Large intestine (tissue), 3 donors: ENCODE results near the gene SESTD1. TPM values are rescaled to one million over a fixed set of nuclear protein-coding genes. Genes with fewer than 3 reads are reported as not detected.
"Not testable (repeated sequence)": the region's sequence is repeated elsewhere in the genome, so short reads cannot be mapped to it uniquely, and the experiment has no call there.

Experiments used
- DNase-seq, 2 donors: peaks; one replicate each; pipeline versions ENCODE4 v3.0.0 to v3.0.0-alpha.2; 2013
- H3K27ac ChIP-seq: one replicate; pipeline ENCODE4 v1.5.1; 2013; ENCODE audit warnings: low read length
- H3K27me3 ChIP-seq: 2 replicates; pipeline ENCODE4 v1.6.1; 2013; ENCODE audit warnings: low read length; ENCODE audit not compliant: control insufficient read depth, insufficient read depth
- H3K36me3 ChIP-seq: 2 replicates; pipeline ENCODE4 v1.6.1; 2013; ENCODE audit warnings: low read length; ENCODE audit not compliant: control insufficient read depth, insufficient read depth
- H3K4me1 ChIP-seq: one replicate; pipeline ENCODE4 v1.6.1; 2013; ENCODE audit warnings: low read length; ENCODE audit not compliant: control insufficient read depth, insufficient read depth
- H3K4me3 ChIP-seq: one replicate; pipeline ENCODE4 v1.5.1; 2013; ENCODE audit warnings: low read length
- H3K9me3 ChIP-seq: one replicate; pipeline ENCODE4 v1.6.1; 2013; ENCODE audit warnings: mild to moderate bottlenecking, low read depth, low read length, moderate library complexity; ENCODE audit not compliant: control insufficient read depth
- WGBS: methylation state at CpG from one replicate; pipeline ENCODE4 v1.1.5; 2013; ENCODE audit warnings: low lambda C conversion rate; ENCODE audit not compliant: insufficient coverage; 5-methylcytosine and 5-hydroxymethylcytosine counted together
- polyA plus RNA-seq: library from polyadenylated mRNA; unstranded; fragments of 120-200 nt; gene quantifications from one replicate; pipeline ENCODE4 v1.2.1, GENCODE V29; 2013

SESTD1 gene
- polyA plus RNA-seq, 1 donor, result 17.6 TPM

DNA sequence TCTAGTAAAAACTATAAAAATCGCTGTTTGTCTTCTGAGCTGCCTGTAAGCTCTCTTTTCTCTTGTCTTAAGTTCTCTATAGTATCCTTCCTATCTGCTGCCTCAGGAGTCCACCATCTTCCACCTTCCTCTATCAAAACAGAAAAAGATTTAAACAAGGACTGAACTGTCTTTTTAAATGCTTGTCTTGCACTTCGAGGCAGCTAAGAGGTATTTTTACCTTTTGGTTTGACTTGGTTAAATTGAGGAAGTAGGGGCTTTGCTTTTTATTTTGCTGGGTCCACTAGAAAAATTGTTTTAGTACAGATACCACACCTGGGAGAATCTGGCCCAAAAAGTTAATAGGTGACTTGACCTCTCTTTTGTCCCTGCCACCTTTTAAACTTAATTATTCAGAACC, 12.2 kb downstream of the SESTD1 start:
- WGBS, result 100% methylated on average over 1 of the region's 2 CpGs
- H3K4me1 ChIP-seq, result no peaks in the 10 kb centered on the region
- no peaks in the 10 kb centered on the region for H3K27me3 ChIP-seq
- no peaks in the 10 kb centered on the region for H3K36me3 ChIP-seq
- H3K27ac ChIP-seq, result no peak overlapping the region
- DNase-seq, result no peak
- H3K4me3 ChIP-seq, result no peak overlapping the region
- no peaks in the 10 kb centered on the region for H3K9me3 ChIP-seq

DNA sequence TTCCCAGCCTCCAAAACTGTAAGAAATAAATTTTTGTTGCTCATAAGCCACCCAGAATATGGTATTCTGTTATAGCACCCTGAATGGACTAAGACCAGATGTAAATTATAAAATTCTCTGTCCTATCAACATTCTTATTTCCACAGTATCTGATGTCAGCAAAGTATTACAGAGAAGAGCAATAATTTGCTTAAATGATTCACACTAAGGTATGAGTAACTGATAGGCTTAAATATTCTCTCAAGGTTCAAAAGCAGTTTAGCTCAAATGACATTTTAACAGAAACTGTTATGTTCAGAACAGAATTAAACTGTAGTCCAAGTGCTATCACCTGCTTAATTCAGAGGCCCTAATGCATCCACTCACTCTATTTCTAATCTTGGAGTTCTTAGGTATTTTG, 12.8 kb downstream of the SESTD1 start:
- Histone ChIP-seq H3K9me3 (no peaks in the 10 kb centered on the region), H3K36me3 (no peaks in the 10 kb centered on the region), H3K27ac (no peak overlapping the region), H3K4me3 (no peak overlapping the region), H3K27me3 (no peaks in the 10 kb centered on the region), H3K4me1 (no peaks in the 10 kb centered on the region)
- DNase-seq, result no peak

DNA sequence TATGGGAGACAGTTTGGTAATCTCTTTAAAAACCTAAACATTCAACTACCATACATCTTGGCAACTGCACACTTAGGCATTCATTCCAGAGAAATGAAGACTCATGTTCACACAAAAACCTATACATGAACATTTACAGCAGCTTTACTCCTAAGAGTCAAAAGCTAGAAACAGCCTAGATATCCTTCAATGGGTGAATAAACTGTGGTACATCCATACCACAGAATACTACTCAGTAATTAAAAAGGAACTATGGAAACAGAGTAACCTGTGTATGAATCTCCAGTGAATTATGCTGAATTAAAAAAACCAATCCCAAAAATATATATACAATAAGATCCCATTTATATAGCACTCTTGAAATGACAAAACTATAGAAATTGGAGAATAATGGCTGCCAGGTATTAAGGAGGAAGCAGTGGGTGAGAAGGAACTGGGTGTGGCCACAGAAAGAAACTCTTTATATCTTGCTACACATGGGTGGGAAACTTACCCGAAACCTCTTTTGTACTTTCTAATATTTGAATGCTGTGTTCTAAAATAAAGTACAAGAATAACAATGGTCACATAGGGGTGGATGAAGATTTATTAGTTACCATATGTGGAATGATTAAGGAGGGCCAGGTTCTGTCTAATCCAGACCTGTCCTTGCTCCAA, 13.7 kb downstream of the SESTD1 start:
- Histone ChIP-seq H3K27me3 (no peaks in the 10 kb centered on the region), H3K4me1 (no peaks in the 10 kb centered on the region), H3K36me3 (no peaks in the 10 kb centered on the region), H3K9me3 (no peaks in the 10 kb centered on the region), H3K27ac (no peak overlapping the region), H3K4me3 (no peak overlapping the region)
- no CpG with 5 or more reads among the region's 1 CpG for WGBS
- DNase-seq, result no peak

DNA sequence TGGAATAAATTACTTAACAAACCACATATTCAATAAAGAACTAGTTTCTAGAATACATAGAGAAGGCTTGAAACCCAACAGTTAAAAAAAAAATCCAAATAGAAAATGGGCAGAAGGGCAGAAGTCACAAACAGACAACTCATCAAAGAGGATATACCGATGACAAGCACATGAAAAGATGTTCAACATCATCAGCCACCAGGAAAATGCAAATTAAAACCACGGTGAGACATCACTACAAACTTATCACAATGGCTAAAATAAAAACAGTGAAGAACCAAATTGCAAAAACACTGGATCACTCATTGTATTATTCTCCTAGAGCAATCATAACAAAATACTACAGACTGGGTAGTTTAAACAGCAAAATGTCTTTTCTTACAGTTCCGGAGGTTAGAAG, 14.5 kb downstream of the SESTD1 start:
- no peak for DNase-seq
- Histone ChIP-seq H3K27ac (no peak overlapping the region), H3K9me3 (no peaks in the 10 kb centered on the region), H3K27me3 (no peaks in the 10 kb centered on the region), H3K36me3 (no peaks in the 10 kb centered on the region), H3K4me3 (no peak overlapping the region), H3K4me1 (no peaks in the 10 kb centered on the region)
- 100% methylated on average over 2 of the region's 3 CpGs for WGBS

DNA sequence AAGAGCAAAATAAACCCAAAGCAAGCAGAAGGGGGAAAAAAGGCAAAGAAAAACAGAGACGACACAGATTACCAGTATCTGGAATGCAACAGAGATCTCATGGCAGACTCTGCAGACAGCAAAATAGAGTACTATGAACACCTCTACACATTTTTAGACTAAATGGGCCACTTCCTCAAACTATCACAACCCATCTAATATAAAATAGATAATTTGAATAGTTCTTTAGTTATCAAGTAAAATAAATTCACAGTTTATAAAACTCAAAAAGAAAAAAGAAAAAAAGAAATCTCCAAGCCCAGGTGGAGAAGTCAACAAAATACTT, 16.6 kb downstream of the SESTD1 start:
- H3K36me3 ChIP-seq, result no peaks in the 10 kb centered on the region
- no CpG with 5 or more reads among the region's 1 CpG for WGBS
- H3K4me1 ChIP-seq, result no peaks in the 10 kb centered on the region

DNA sequence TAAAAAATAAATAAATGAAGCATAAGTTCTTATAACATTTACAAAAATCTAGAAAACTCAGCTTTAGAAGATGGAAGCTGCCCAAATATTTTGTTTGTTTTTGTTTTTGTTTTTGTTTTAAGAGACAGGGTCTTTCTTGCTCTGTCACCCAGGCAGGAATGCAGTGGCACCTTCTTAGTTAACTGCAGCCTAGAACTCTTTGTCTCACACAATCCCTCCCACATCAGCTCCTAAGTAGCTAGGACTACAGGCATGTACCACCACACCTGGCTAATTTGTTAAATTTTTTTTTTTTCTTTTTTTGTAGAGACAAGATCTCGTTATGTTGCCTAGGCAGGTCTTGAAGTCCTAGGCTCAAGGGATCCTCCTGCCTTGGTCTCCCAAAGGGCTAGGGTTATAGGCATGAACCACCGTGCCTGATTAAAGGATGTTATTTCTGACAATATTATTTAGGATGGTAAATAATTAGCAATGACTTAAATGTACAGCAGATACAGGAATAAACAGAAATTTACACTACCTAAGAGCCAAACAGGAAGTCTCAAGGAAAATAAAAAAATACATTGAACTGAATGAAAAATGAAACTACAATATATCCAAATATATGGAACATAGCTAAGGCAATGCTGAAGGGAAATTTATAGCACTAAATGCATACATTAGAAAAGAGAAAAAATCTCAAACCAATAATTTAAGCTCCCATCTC, 17.2 kb downstream of the SESTD1 start:
- Histone ChIP-seq H3K36me3 (no peaks in the 10 kb centered on the region), H3K4me3 (no peak overlapping the region), H3K27ac (no peak overlapping the region), H3K27me3 (no peaks in the 10 kb centered on the region), H3K4me1 (no peaks in the 10 kb centered on the region), H3K9me3 (no peaks in the 10 kb centered on the region)
- WGBS, result no CpG with 5 or more reads among the region's 2 CpGs
- no peak for DNase-seq

More for the DNA sequence above, 16.6 kb downstream of the SESTD1 start:
- no peak for DNase-seq
- H3K9me3 ChIP-seq, result no peaks in the 10 kb centered on the region
- no peak overlapping the region for H3K4me3 ChIP-seq
- no peaks in the 10 kb centered on the region for H3K27me3 ChIP-seq
- H3K27ac ChIP-seq, result no peak overlapping the region

DNA sequence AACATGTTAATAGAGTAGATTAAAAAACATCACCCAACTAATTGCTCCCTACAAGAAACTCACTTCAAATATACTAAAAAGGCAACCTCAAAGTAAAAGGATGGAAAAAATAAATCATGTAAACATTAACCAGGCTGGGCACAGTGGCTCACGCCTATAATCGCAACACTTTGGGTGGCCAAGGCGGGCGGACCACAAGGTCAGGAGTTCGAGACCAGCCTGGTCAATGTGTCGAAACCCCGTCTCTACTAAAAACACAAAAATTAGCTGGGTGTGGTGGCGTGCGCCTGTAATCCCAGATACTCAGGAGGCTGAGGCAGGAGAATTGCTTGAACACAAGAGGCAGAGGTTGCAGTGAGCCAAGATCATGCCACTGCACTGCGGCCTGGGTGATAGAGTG, 18.8 kb downstream of the SESTD1 start:
- DNase-seq, H3K4me1 ChIP-seq, H3K27ac ChIP-seq, H3K27me3 ChIP-seq, H3K4me3 ChIP-seq, H3K36me3 ChIP-seq, H3K9me3 ChIP-seq: not testable (repeated sequence)
- WGBS, result no CpG with 5 or more reads among the region's 10 CpGs

DNA sequence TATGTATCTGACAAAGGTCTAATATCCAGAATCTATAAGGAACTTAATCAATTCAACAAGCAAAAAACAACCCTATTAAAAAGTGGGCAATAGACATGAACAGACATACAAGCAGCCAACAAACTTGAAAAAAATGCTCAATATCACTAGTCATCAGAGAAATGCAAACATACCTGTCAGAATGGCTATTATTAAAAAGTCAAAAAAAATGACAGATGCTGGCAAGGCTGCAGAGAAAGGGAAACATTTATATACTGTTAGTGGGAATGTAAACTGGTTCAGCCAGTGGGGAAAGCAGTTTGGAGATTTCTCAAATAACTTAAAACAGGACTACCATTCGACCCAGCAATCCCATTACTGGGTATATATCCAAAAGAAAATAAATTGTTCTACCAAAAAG, 21.6 kb downstream of the SESTD1 start:
- H3K27ac ChIP-seq, result no peak overlapping the region
- H3K9me3 ChIP-seq, result no peaks in the 10 kb centered on the region
- WGBS, result no CpG with 5 or more reads among the region's 1 CpG

DNA sequence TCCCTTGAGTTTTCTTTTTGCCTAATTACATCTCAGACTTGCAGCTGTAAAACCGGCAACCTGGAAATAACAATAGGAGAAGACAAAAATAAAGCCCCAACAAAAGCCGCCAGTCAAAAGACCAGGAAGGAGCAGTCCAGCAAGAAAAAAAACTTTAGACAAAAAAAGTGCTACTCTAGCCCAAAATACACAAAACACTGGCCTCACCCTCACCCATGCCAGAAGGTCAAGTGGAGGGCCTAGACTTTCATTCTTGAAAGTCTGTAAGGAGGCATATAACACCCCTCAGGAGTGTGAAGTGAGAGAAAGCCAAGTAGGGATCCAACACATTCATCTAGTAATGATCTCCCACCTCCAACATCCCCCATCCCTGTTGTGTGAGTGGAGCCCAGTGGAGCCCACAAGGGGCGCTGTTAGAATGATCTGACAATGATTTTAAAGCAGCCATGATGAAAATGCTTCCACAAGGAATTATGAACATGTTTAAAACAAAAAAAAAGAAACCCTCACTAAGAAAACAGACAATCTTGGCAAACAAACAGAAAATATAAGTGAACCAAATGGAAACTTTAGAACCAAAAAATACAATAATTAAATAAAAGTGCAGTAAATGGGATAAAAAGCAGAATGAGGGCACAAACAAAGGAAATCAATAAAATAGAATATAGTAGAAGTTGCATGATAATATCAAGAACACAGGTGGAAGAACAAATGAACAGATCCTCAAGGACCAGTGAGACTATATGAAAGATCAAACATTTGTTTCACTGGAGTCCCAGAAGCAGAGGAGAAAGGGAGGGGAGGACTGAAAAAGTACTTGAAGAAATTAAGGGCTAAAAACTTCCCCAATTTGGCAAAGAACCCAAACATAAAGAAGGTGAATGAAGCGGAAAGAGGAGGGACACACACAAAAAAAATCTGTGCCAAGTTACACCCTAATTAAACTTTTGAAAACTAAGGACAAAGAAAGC, 23.9 kb downstream of the SESTD1 start:
- DNase-seq, result no peak
- no peaks in the 10 kb centered on the region for H3K9me3 ChIP-seq
- H3K36me3 ChIP-seq, result no peaks in the 10 kb centered on the region
- no peak overlapping the region for H3K27ac ChIP-seq
- H3K4me3 ChIP-seq, result no peak overlapping the region
- WGBS, result 83% methylated on average over 1 of the region's 4 CpGs
- H3K4me1 ChIP-seq, result peaks cover 8% of the 10 kb centered on the region
- H3K27me3 ChIP-seq, result no peaks in the 10 kb centered on the region

More for the DNA sequence above, 21.6 kb downstream of the SESTD1 start:
- H3K36me3 ChIP-seq, result no peaks in the 10 kb centered on the region
- H3K4me1 ChIP-seq, result peaks cover 8% of the 10 kb centered on the region
- H3K27me3 ChIP-seq, result no peaks in the 10 kb centered on the region
- DNase-seq, result no peak
- no peak overlapping the region for H3K4me3 ChIP-seq

DNA sequence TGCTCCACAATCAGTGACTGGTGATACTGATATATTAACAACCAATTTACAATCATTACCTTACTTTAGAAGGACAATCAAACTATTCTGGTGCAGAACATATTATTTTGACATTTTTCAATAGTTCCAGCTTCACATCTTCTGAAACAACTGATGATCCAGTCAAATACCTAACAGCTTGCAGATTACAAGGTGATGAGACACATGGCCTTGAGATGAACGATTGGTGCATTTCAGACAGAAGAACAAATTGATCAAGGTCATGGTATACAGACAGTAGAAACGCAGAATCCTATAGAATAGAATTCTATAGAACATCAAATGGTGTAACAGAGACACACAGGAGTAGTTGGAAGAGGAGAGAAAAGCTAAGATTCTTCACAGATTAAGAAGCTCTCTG, 24.8 kb downstream of the SESTD1 start:
- Histone ChIP-seq H3K9me3 (no peaks in the 10 kb centered on the region), H3K4me1 (peaks cover 8% of the 10 kb centered on the region), H3K27ac (peak overlapping the region; percentile 71), H3K36me3 (no peaks in the 10 kb centered on the region), H3K4me3 (no peak overlapping the region), H3K27me3 (no peaks in the 10 kb centered on the region)
- WGBS, result 83% methylated on average over 1 of the region's 2 CpGs
- DNase-seq, result no peak
